Stimulated activated CD4-positive, alpha-beta T cell treated with anti-CD3 and anti-CD28 coated beads, Interleukin-2, amount 100 ng/mL, for 48 hours (primary cell): ENCODE data around the gene LTK.
A peak's percentile ranks its signal among the peaks of the same experiment; 100 is the strongest.

Experiments
- DNase-seq, 2 donors: peaks; one replicate each; pipeline ENCODE4 v3.0.0-alpha.2; 2020

Gene LTK

GRCh38 chr15:41523097-41523496, 9.5 kb upstream of the LTK start:
- DNase-seq: no peak

- DNase-seq: no peak
Observed at GRCh38 chr15:41521614-41522013, 8.0 kb upstream of the LTK start.

DNA sequence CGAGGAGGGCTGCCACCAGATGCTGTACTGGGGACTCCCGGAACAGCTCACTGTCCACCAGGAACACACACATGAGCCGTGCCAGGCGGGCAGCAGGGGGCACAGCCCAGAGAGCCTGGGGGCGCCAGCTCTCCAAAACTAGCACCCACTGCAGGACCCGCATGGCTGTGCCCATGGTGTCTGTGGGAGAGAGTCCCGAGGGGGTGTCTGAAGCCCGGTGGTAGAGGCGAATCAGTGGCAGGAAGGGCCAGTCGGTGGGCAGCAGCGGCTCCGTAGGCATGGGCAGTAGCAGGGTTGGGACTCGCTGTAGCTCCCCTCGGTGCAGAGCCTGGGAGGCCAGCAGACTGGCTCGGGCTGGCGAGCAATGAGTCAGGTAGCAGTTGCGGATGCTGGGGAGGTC, 7.0 kb upstream of the LTK start:
- no peak for DNase-seq

DNA sequence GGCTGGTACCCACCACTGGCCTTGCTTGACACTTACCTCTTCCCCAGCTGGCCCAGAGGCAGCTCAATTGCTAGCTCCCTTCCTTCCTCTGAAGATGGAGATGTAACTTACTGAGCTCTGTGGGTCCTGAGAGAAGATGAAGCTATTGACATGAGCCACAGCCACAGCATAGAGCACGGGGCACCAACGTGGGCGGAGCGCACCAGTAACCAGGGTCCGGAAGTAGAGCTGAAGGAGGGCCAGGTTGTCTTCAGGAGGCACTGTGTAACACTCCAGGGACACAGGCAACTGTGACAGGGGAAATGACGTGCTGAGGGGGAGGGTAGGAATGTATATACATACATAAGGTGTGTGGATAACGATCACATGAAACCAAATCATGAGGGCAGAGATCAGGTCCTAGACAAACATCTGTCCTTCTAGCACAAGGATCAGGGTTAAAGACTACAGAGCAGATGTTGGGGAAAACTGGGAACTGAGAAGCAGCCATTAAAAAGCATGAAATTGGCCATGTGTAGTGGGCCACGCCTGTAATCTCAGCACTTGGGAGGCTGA, 4.3 kb upstream of the LTK start:
- DNase-seq: no peak

DNA sequence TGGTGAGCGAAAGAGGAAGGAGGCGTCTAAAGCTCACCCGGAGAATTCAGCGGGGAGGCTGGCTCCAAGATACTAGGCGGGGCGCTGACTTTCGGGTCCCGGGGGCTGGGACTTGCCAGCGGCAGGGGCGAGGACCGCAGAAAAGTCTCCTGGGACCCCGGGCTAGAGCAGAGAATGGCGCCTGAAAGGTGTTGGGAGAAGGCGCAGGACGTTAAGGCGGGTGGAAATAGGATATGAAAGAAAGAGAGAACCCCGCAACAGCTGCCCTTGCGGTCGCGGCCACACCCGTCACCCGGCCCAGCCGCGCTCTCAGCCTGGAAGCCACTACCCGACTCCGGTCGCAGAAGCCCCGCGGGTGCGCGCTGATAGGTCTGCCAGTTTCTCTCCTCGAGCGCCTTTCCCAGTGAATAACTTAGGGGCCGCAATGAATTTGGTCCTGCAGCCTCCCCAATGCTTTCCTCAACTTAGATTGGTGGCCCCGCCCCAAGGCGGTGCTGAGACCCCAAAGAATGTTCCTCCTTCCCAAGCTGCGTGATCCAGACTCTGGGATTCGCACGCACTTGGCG, 604 bp downstream of the LTK start:
- DNase-seq: no peak

DNA sequence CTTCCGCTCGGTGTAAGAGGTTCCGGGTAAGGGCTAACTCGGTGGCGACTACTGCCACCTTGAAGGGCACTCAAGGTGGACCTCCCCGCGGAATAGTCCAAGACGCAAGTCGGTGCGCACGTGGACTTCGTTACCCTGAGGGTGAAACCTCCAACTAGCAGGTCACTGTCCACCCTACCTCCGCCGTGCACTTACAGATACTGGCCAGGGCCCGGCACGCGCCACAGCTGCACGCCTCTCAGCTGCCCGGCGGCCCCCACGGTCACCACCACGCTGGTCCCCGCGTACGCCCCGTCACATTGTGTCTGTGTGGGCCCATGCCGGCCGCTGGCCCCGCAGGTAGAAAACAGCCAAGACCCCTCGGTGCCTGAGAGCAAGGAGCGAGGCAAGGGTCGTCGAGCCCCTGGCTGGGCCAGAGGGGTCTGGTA, 1.1 kb downstream of the LTK start:
- DNase-seq: no peak

DNA sequence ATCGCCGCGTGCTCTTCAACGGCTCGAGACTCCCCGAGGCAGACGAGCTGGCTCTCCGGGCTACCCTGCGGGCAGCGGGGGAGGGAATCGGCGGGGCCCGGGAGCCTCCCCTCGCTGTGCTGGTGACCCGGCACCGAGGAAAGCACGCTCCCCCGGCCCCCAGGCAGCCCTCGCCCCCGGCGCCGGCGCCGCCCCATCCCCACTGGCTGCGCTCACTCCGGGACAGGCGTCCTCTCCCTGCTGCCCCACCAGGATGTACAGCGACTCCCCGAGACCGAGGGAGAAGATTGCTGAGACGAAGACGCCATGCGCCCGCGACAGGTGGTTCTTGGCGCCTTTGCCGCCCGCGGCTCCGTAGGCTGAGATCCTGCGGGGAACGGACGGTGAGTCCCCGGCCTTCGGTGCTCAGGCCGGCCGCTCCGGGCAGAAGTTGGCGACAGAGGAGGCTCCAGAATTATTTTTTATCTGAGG, 1.7 kb downstream of the LTK start:
- DNase-seq: no peak

- no peak for DNase-seq
Observed at GRCh38 chr15:41511331-41511898, 2.2 kb downstream of the LTK start.

DNA sequence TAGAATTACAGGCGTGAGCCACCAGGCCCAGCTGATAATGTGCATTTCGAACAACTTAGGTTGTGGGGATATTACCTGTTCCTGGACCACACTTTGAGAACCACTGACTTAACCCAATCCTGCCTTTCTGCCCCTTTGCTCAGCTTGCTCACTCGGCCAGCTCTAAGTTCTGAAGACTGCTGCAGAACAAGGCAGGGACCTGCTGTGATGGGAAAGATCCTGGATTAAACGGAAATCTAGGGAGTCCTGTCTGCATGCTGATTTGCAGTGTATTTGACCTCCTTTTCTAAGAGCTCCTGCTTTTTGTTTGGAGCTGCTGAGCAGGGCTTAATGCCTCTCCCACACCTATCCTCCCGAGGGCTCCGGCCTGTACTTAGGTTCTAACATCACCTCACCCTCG, 2.9 kb downstream of the LTK start:
- no peak for DNase-seq

DNA sequence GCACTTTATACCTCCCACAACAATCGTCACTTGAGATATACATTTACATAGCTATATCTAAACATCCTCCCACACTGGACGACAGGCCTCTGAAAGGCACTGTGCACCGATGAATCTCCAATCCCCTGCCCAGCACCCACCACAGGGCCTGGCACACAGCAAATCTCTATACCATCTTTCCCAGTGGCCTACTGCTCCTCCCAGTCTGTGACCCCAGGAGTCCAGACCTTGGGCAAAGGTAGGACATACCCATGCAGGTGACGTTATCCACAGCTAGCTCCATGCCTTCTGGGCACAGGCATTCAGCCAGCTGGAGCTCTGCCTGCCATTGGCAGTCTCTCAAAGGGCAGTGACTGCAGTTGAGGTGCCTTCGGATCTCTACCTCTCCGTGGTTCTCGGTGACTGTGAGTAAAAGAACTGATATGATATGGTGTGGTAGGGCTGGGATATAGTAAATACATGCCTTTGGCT, 5.8 kb downstream of the LTK start:
- no peak for DNase-seq

GRCh38 chr15:41506796-41507341, 6.8 kb downstream of the LTK start:
- no peak for DNase-seq

DNA sequence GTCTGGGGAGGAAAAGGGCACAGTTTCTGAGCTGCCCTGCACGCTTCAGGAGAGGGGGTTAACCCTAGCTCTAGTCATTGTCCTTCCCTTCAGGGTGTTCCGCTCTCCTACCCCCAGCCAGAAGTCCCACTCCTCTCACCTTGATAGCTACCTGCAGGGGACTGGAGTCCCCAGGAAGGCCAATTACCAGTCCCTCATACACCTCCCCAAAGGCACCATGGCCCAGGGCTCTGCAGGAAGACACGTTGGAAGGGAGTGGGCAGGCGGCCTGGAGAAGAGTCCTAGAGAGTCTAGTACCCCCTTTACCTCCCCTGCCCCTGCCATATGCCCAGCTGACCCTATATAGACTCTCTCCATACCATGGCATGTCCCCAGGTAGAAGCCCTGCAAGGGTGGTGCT, 7.9 kb downstream of the LTK start:
- no peak for DNase-seq

GRCh38 chr15:41504751-41505492, 8.7 kb downstream of the LTK start:
- DNase-seq: no peak

GRCh38 chr15:41503669-41504010, 10.0 kb downstream of the LTK start:
- no peak for DNase-seq

GRCh38 chr15:41502795-41503668, 10.6 kb downstream of the LTK start:
- DNase-seq: no peak

DNA sequence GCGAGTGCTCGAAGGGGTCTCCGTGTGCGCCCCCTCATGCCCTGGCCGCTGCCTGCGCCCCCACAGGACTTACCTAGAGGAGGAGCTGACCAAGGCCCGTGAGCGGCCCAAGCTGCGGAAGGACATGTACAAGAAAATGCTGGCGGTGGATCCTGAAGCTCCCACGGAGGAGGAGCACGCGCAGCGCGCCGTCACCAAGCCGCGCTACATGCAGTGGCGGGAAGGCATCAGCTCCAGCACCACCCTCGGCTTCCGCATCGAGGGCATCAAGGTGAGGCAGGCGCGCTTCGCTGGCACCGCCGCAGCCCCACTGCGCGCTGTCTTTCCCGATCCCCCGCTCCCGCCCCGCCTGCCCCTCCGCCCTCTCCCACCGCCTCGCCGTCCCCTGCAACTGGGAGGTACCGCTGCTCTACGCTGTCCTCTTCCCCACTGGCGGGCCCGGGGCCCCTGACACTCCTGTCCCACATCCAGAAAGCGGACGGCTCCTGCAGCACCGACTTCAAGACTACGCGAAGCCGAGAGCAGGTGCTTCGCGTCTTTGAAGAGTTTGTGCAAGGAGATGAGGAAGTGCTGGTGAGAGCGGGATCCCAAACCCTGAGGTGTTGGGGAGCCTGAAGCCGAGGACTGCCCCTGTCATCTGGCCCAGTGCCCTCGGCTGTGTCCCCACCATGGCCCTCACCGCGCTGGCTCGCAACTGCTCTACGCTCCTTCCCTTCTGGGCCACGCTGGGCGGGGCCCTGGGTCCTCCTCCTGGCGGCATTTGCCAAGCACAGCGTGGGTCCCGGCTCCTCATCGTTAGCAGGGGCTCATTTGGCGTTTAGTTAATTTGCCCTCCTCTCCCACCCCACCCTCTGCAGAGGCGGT, 11.5 kb downstream of the LTK start:
- DNase-seq: no peak

- peak in 1 of 2 donors; percentile 41 for DNase-seq
Observed at GRCh38 chr15:41501191-41501917, 12.3 kb downstream of the LTK start.

- no peak for DNase-seq
Observed at GRCh38 chr15:41499109-41499851, 14.3 kb downstream of the LTK start.

- DNase-seq: no peak
Observed at GRCh38 chr15:41498657-41499056, 15.0 kb downstream of the LTK start.
